Fibroblast of lung (primary cell): Measurements from ENCODE around the gene NFE2L3. TPM values are rescaled to one million over a fixed set of nuclear protein-coding genes. Genes with fewer than 3 reads are reported as not detected.
"Not testable (repeated sequence)": the region's sequence is repeated elsewhere in the genome, so short reads cannot be mapped to it uniquely, and the experiment has no call there.

Experiments
- DNase-seq, 2 donors: peaks; one replicate each; pipeline versions ENCODE4 v3.0.0 to v3.0.0-alpha.2; 2010; ENCODE audit warnings: low read depth in 2 of 2
- H2AFZ ChIP-seq: 2 replicates; pipeline ENCODE4 v1.5.1; 2012; ENCODE audit warnings: low read length, control low read depth, inconsistent platforms
- H3K27ac ChIP-seq: 2 replicates; pipeline ENCODE4 v1.5.1; 2011; ENCODE audit warnings: low read length, control low read depth; ENCODE audit not compliant: insufficient read depth
- H3K27me3 ChIP-seq: 2 replicates; pipeline ENCODE4 v1.5.1; 2011; ENCODE audit warnings: mild to moderate bottlenecking, low read length; ENCODE audit not compliant: control insufficient read depth, insufficient read depth
- H3K36me3 ChIP-seq: 2 replicates; pipeline ENCODE4 v1.5.1; 2011; ENCODE audit warnings: low read length; ENCODE audit not compliant: control insufficient read depth, insufficient read depth
- H3K4me1 ChIP-seq: 2 replicates; pipeline ENCODE4 v1.5.1; 2011; ENCODE audit warnings: low read length; ENCODE audit not compliant: control insufficient read depth, insufficient read depth; ENCODE audit errors: extremely low read depth
- H3K4me2 ChIP-seq: 2 replicates; pipeline ENCODE4 v1.5.1; 2011; ENCODE audit warnings: low read length, control low read depth; ENCODE audit not compliant: insufficient read depth; ENCODE audit errors: extremely low read depth
- H3K4me3 ChIP-seq, 4 experiments: fragments of 200-600 bp in 1 of 4; sonication (generic) in 1 of 4; replicated peaks in 1 of 4; 2 replicates each; pipeline ENCODE4 v1.5.1; 2011 to 2016; ENCODE audit warnings: low read length in 4 of 4, low read depth in 3 of 4, mild to moderate bottlenecking in 3 of 4, control low read depth in 2 of 4, inconsistent platforms in 1 of 4, mixed read lengths in 1 of 4; ENCODE audit not compliant: insufficient read depth in 1 of 4; ENCODE audit errors: control extremely low read depth in 1 of 4
- H3K79me2 ChIP-seq: 2 replicates; pipeline ENCODE4 v1.5.1; 2012; ENCODE audit warnings: mild to moderate bottlenecking, low read length, inconsistent platforms; ENCODE audit not compliant: control insufficient read depth, insufficient read depth
- H3K9ac ChIP-seq: 2 replicates; pipeline ENCODE4 v1.5.1; 2011; ENCODE audit warnings: mild to moderate bottlenecking, low read length, control low read depth; ENCODE audit not compliant: insufficient read depth
- H3K9me3 ChIP-seq: 2 replicates; pipeline ENCODE4 v1.5.1; 2012; ENCODE audit warnings: low read depth, low read length; ENCODE audit not compliant: control insufficient read depth, insufficient read depth
- H4K20me1 ChIP-seq: 2 replicates; pipeline ENCODE4 v1.5.1; 2011; ENCODE audit warnings: low read length; ENCODE audit not compliant: control insufficient read depth, insufficient read depth; ENCODE audit errors: extremely low read depth
- CTCF ChIP-seq, 2 donors: IDR thresholded peaks in 1 of 2; conservative IDR thresholded peaks in 1 of 2; 1 replicate in 1 of 2; 2 replicates in 1 of 2; pipeline ENCODE4 v1.5.1; 2011 to 2012; ENCODE audit warnings: low read length in 2 of 2, control low read depth in 1 of 2, inconsistent platforms in 1 of 2, low read depth in 1 of 2, mild to moderate bottlenecking in 1 of 2
- EZH2 ChIP-seq: IDR thresholded peaks from 2 replicates; pipeline ENCODE4 v1.5.1; 2012; ENCODE audit warnings: low read length, control low read depth, mild to moderate bottlenecking; ENCODE audit errors: missing control alignments
- polyA plus RNA-seq, 2 donors: library from polyadenylated mRNA; depleted of rRNA in 1 of 2; stranded (reverse) in 1 of 2; unstranded in 1 of 2; fragments of >200 nt; gene quantifications; 2 replicates each; pipeline ENCODE4 v1.2.1, GENCODE V29; 2011 to 2012; ENCODE audit warnings: missing spikeins in 1 of 2
- total RNA-seq: library from RNA; depleted of rRNA; stranded (reverse); fragments of >200 nt; gene quantifications from 2 replicates; pipeline ENCODE4 v1.2.1, GENCODE V29; 2014

NFE2L3 gene
- total and polyA plus RNA-seq, 2 donors (not counting 1 experiment from before 2014, with no cell fraction given) = 5.3 to 9.1 TPM

GRCh38 chr7:26145238-26145637 lies 6.8 kb upstream of the NFE2L3 start:
- DNase-seq = no peak
- no peaks in the 10 kb centered on the region for H3K9me3 ChIP-seq
- H4K20me1 ChIP-seq = no peaks in the 10 kb centered on the region
- H3K27ac ChIP-seq = no peak overlapping the region
- TF ChIP-seq CTCF (conservative IDR thresholded peaks at IDR 0.05 in 1 of 2, IDR thresholded peaks at IDR 0.05 in 1 of 2; ENCODE audit: low read depth in 1 of 2, low read length in 2 of 2) (no peak), EZH2 (no peak)
- H3K4me3 ChIP-seq = no peak overlapping the region
- H3K36me3 ChIP-seq = no peaks in the 10 kb centered on the region
- no peak overlapping the region for H3K4me2 ChIP-seq
- H3K4me1 ChIP-seq = no peaks in the 10 kb centered on the region
- no peak overlapping the region for H3K9ac ChIP-seq
- H3K27me3 ChIP-seq = no peaks in the 10 kb centered on the region
- no peak overlapping the region for H2AFZ ChIP-seq
- no peaks in the 10 kb centered on the region for H3K79me2 ChIP-seq

GRCh38 chr7:26147030-26147429 lies 5.0 kb upstream of the NFE2L3 start:
- Histone ChIP-seq H3K9me3 (no peaks in the 10 kb centered on the region), H3K27ac (no peak overlapping the region), H3K36me3 (no peaks in the 10 kb centered on the region), H2AFZ (no peak overlapping the region), H3K9ac (no peak overlapping the region), H3K79me2 (no peaks in the 10 kb centered on the region), H4K20me1 (no peaks in the 10 kb centered on the region), H3K4me3 (no peak overlapping the region), H3K27me3 (no peaks in the 10 kb centered on the region), H3K4me1 (peaks cover 3% of the 10 kb centered on the region), H3K4me2 (no peak overlapping the region)
- no peak for TF ChIP-seq EZH2
- no peak for TF ChIP-seq CTCF (conservative IDR thresholded peaks at IDR 0.05 in 1 of 2, IDR thresholded peaks at IDR 0.05 in 1 of 2; ENCODE audit: low read depth in 1 of 2, low read length in 2 of 2)
- DNase-seq = no peak

GRCh38 chr7:26147646-26148306 lies 4.2 kb upstream of the NFE2L3 start:
- H3K4me1 ChIP-seq = not testable (repeated sequence)

GRCh38 chr7:26148307-26148700 lies 3.7 kb upstream of the NFE2L3 start:
- not testable (repeated sequence) for H3K79me2 ChIP-seq, H3K9ac ChIP-seq, H3K4me2 ChIP-seq, H3K36me3 ChIP-seq, DNase-seq, H3K4me3 ChIP-seq, H2AFZ ChIP-seq, H4K20me1 ChIP-seq, H3K4me1 ChIP-seq, H3K27ac ChIP-seq, H3K27me3 ChIP-seq, H3K9me3 ChIP-seq

More at GRCh38 chr7:26147646-26148306, 4.2 kb upstream of the NFE2L3 start:
- not testable (repeated sequence) for H3K4me3 ChIP-seq, H3K9ac ChIP-seq, DNase-seq, H2AFZ ChIP-seq, H4K20me1 ChIP-seq, H3K79me2 ChIP-seq, H3K36me3 ChIP-seq, H3K4me2 ChIP-seq, H3K27me3 ChIP-seq, H3K27ac ChIP-seq, H3K9me3 ChIP-seq
